ENCODE measurements around the gene TRPV4.

DNA sequence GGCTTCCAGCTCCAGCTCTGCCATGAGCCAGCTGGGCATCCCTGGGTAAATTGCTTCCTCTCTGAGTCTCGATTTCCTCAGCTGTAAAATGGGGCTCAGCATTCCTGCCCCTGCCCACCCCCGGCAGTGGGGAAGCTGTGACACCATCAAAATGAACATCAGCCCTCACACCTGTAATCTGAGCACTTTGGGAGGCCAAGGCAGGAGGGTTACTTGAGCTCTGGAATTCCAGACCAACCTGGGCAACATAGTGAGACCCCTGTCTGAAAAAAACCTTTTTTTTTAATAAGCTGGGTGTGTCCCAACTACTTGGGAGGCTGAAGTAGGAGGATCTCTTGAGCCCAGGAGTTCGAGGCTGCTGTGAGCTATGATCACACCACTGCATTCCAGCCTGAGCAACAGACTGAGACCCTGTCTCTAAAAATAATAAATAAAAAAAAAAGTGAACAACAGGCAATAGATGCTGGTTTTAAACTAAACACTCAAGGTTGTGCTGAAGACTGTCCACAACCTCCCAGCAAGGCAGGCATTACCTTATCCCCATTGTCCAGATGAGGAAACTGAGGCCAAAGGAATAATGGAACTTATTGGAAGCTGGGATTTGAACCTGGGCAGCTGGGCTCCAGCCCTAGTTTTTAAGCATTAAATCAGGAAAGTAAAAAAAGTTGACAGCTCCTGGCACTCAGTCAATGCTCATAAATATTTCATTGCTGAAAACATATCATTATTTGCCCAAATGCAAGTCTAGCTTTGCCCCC, 4.3 kb downstream of the TRPV4 start:
- TF ChIP-seq PBX3 (CRISPR knock-in tag; IDR thresholded peaks at IDR 0.05) (no peak), ZNF600 (tag by site-specific recombination; IDR thresholded peaks at IDR 0.05) (no peak), ELK4 (IDR thresholded peaks at IDR 0.05; ENCODE audit: borderline replicate concordance, low read depth, low read length) (no peak), ZNF677 (tag by site-specific recombination; IDR thresholded peaks at IDR 0.05) (no peak), ZNF558 (tag by site-specific recombination; IDR thresholded peaks at IDR 0.05) (no peak), ZNF114 (tag by site-specific recombination; IDR thresholded peaks at IDR 0.05) (no peak), KLF16 (tag by site-specific recombination; IDR thresholded peaks at IDR 0.05) (no peak), ZNF394 (tag by site-specific recombination; IDR thresholded peaks at IDR 0.05; ENCODE audit: borderline replicate concordance) (no peak), ZNF23 (tag by site-specific recombination; IDR thresholded peaks at IDR 0.05; ENCODE audit: borderline replicate concordance) (no peak), ZNF843 (tag by site-specific recombination; IDR thresholded peaks at IDR 0.05) (no peak), ZNF274 (IDR thresholded peaks at IDR 0.05; ENCODE audit: low read length) (no peak), ZNF274 (tag by site-specific recombination; IDR thresholded peaks at IDR 0.05; ENCODE audit: borderline replicate concordance) (no peak), ZNF501 (tag by site-specific recombination; IDR thresholded peaks at IDR 0.05) (no peak), ZNF24 (tag by site-specific recombination; IDR thresholded peaks at IDR 0.05) (no peak)
- TF ChIP-seq, protein P1, sequence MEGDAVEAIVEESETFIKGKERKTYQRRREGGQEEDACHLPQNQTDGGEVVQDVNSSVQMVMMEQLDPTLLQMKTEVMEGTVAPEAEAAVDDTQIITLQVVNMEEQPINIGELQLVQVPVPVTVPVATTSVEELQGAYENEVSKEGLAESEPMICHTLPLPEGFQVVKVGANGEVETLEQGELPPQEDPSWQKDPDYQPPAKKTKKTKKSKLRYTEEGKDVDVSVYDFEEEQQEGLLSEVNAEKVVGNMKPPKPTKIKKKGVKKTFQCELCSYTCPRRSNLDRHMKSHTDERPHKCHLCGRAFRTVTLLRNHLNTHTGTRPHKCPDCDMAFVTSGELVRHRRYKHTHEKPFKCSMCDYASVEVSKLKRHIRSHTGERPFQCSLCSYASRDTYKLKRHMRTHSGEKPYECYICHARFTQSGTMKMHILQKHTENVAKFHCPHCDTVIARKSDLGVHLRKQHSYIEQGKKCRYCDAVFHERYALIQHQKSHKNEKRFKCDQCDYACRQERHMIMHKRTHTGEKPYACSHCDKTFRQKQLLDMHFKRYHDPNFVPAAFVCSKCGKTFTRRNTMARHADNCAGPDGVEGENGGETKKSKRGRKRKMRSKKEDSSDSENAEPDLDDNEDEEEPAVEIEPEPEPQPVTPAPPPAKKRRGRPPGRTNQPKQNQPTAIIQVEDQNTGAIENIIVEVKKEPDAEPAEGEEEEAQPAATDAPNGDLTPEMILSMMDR (tag by site-specific recombination; IDR thresholded peaks at IDR 0.05) = no peak
